Stimulated activated CD8-positive, alpha-beta memory T cell treated with anti-CD3 and anti-CD28 coated beads, Interleukin-2, amount 100 ng/mL, for 48 hours (primary cell): ENCODE results near the gene SERPINB8.

Experiments used
- DNase-seq, 2 donors: peaks; one replicate each; pipeline ENCODE4 v3.0.0-alpha.2; 2020; ENCODE audit warnings: low read depth in 2 of 2

The SERPINB8 gene

GRCh38 chr18:63965716-63966330 lies 4.1 kb upstream of the SERPINB8 start:
- DNase-seq = no peak

- no peak for DNase-seq
Measured at GRCh38 chr18:63970809-63971205, 926 bp downstream of the SERPINB8 start.

- DNase-seq = no peak
Measured at GRCh38 chr18:63971320-63972001, 1.6 kb downstream of the SERPINB8 start.

GRCh38 chr18:63972002-63972376 lies 2.1 kb downstream of the SERPINB8 start:
- no peak for DNase-seq

GRCh38 chr18:63974991-63975390 lies 5.1 kb downstream of the SERPINB8 start:
- DNase-seq = no peak

- DNase-seq = no peak
Measured at GRCh38 chr18:63975628-63976027, 5.7 kb downstream of the SERPINB8 start.

GRCh38 chr18:63977040-63977439 lies 7.2 kb downstream of the SERPINB8 start:
- no peak for DNase-seq

- DNase-seq = no peak
Measured at GRCh38 chr18:63979409-63979920, 9.6 kb downstream of the SERPINB8 start.

- no peak for DNase-seq
Measured at GRCh38 chr18:63980027-63980426, 10.1 kb downstream of the SERPINB8 start.

GRCh38 chr18:63980896-63981460 lies 11.1 kb downstream of the SERPINB8 start:
- DNase-seq = no peak

- DNase-seq = no peak
Measured at GRCh38 chr18:63981719-63982118, 11.8 kb downstream of the SERPINB8 start.

- DNase-seq = no peak
Measured at GRCh38 chr18:63982361-63982760, 12.5 kb downstream of the SERPINB8 start.

GRCh38 chr18:63986885-63987284 lies 17.0 kb downstream of the SERPINB8 start:
- DNase-seq = no peak

GRCh38 chr18:63987743-63988142 lies 17.9 kb downstream of the SERPINB8 start:
- DNase-seq = no peak

- no peak for DNase-seq
Measured at GRCh38 chr18:63992751-63993150, 22.9 kb downstream of the SERPINB8 start.

GRCh38 chr18:63994783-63995399 lies 25.0 kb downstream of the SERPINB8 start:
- no peak for DNase-seq

GRCh38 chr18:63997041-63997440 lies 27.2 kb downstream of the SERPINB8 start:
- DNase-seq = no peak

- DNase-seq = no peak
Measured at GRCh38 chr18:63997606-63998005, 27.7 kb downstream of the SERPINB8 start.

- DNase-seq = no peak
Measured at GRCh38 chr18:63999871-64000270, 30.0 kb downstream of the SERPINB8 start.

GRCh38 chr18:64002581-64002980 lies 32.7 kb downstream of the SERPINB8 start:
- no peak for DNase-seq

- no peak for DNase-seq
Measured at GRCh38 chr18:64009305-64009704, 39.4 kb downstream of the SERPINB8 start.

- no peak for DNase-seq
Measured at GRCh38 chr18:64011513-64011912, 41.6 kb downstream of the SERPINB8 start.

GRCh38 chr18:64017870-64018269 lies 48.0 kb downstream of the SERPINB8 start:
- no peak for DNase-seq
